ENCODE data around the gene BCR.
A peak's percentile ranks its signal among the peaks of the same experiment; 100 is the strongest.

BCR gene

GRCh38 chr22:23242473-23243001, 62.2 kb downstream of the BCR start:
- no peak for DNase-seq (ENCODE audit: low read depth in 3 of 3, low spot score in 1 of 3)

- DNase-seq (ENCODE audit: low read depth in 3 of 3, low spot score in 1 of 3) = peak; percentile 29 to 33 (median 32)
Measured at GRCh38 chr22:23243006-23243573, 62.8 kb downstream of the BCR start.

- no peak for DNase-seq (ENCODE audit: low read depth in 3 of 3, low spot score in 1 of 3)
Measured at GRCh38 chr22:23243859-23244689, 63.8 kb downstream of the BCR start.

GRCh38 chr22:23244690-23245044, 64.4 kb downstream of the BCR start:
- no peak for DNase-seq (ENCODE audit: low read depth in 3 of 3, low spot score in 1 of 3)

- DNase-seq (ENCODE audit: low read depth in 3 of 3, low spot score in 1 of 3) = no peak
Measured at GRCh38 chr22:23245045-23245798, 64.9 kb downstream of the BCR start.

GRCh38 chr22:23245799-23246136, 65.5 kb downstream of the BCR start:
- DNase-seq (ENCODE audit: low read depth in 3 of 3, low spot score in 1 of 3) = no peak

- no peak for DNase-seq (ENCODE audit: low read depth in 3 of 3, low spot score in 1 of 3)
Measured at GRCh38 chr22:23246982-23247766, 66.9 kb downstream of the BCR start.

- no peak for DNase-seq (ENCODE audit: low read depth in 3 of 3, low spot score in 1 of 3)
Measured at GRCh38 chr22:23248583-23248982, 68.3 kb downstream of the BCR start.

GRCh38 chr22:23250056-23250784, 69.9 kb downstream of the BCR start:
- no peak for DNase-seq (ENCODE audit: low read depth in 3 of 3, low spot score in 1 of 3)

GRCh38 chr22:23250785-23251363, 70.6 kb downstream of the BCR start:
- no peak for DNase-seq (ENCODE audit: low read depth in 3 of 3, low spot score in 1 of 3)

- no peak for DNase-seq (ENCODE audit: low read depth in 3 of 3, low spot score in 1 of 3)
Measured at GRCh38 chr22:23251445-23252093, 71.3 kb downstream of the BCR start.

GRCh38 chr22:23253475-23254055, 73.3 kb downstream of the BCR start:
- DNase-seq (ENCODE audit: low read depth in 3 of 3, low spot score in 1 of 3) = no peak

- no peak for DNase-seq (ENCODE audit: low read depth in 3 of 3, low spot score in 1 of 3)
Measured at GRCh38 chr22:23255506-23256170, 75.3 kb downstream of the BCR start.

GRCh38 chr22:23256171-23256932, 76.0 kb downstream of the BCR start:
- DNase-seq (ENCODE audit: low read depth in 3 of 3, low spot score in 1 of 3) = no peak

GRCh38 chr22:23256986-23257888, 76.9 kb downstream of the BCR start:
- DNase-seq (ENCODE audit: low read depth in 3 of 3, low spot score in 1 of 3) = no peak

- DNase-seq (ENCODE audit: low read depth in 3 of 3, low spot score in 1 of 3) = no peak
Measured at GRCh38 chr22:23257889-23258825, 77.8 kb downstream of the BCR start.

Measured in stimulated activated CD4-positive, alpha-beta T cell treated with anti-CD3 and anti-CD28 coated beads, TNF-alpha, amount 100 ng/mL, for 1 hour (primary cell).